Mucosa of gallbladder (tissue), 1 donor: Measurements from ENCODE around the gene OTOS. TPM values are rescaled to one million over a fixed set of nuclear protein-coding genes. Genes with fewer than 3 reads are reported as not detected.
A peak's percentile ranks its signal among the peaks of the same experiment; 100 is the strongest.

Experiments
- DNase-seq: peaks from one replicate; pipeline ENCODE4 v3.0.0-alpha.2; 2020; ENCODE audit warnings: low spot score
- total RNA-seq: library from RNA; stranded (reverse); gene quantifications from one replicate; pipeline ENCODE4 v1.2.1, GENCODE V29; 2021
- donor health status: DM: no; HTN: no; CAD: no.

The OTOS gene
- total RNA-seq, 1 donor from 2014 or later = not detected

DNA sequence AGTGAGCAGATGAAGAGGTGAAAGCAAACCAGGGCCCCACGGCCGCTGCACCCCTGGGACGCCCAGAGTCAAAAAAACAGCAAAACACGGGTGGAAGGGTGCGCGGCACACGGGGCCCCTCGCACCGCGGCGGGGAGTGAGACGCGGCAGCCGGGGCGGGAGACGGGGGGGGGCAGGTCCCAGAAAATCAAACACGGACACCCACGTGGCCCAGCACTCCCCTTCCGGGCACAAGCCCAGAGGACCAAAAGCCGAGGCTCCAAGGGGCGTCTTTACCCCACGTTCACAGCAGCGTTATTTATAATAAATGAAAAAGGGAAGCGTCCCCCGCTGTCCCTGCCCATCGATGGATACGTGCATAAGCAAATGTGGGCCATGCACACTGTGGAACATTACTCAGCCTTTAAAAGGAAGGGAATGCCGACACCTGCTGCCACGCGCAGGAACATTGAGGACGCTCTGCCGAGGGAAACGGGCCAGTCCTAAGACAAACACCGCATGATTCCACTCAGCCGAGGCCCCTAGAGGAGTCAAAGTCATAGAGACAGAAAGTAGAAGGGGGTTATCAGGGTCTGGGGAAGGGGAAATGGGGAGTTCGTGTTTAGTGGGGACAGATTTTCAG is 3.7 kb downstream of the OTOS start:
- no peak for DNase-seq

DNA sequence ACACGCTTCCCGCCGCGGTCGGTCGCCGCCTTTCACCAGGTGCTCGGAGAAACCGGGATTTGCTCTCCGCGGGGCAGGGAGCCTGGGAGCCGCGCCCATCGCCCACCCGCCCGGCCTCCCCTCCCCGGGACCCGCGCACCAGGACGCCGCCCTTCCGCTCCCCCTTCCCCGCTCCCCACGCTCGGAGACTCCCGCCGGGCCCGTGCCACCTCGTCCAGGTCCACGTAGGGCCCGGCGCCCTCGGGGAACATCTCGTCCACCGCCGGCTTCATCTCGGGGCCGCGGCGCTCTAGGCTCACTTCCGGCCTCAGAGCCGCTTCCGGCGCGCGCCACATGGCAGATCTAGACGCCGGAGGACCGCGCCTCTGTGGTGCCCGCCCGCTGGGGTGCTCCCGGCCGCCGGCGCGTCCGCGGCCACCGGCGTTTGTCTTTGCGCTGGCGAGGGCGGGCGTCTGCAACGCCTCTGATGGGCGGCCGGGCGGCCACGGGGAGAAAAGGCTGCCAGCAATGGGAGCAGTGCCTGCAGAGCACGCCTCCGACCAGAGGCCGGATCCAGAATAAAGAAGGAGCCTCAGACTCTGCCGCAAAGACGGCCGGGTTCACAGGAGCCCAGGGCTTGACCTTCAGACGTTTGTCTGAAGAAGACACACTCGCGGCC is 4.3 kb downstream of the OTOS start, which contains the start of gene COPS9:
Gene COPS9, minus strand, starts transcription at position 293 of the 658 bp plus-strand sequence. Its CDS starts 21 bp downstream, at position 272.
- peak; percentile 90 for DNase-seq

DNA sequence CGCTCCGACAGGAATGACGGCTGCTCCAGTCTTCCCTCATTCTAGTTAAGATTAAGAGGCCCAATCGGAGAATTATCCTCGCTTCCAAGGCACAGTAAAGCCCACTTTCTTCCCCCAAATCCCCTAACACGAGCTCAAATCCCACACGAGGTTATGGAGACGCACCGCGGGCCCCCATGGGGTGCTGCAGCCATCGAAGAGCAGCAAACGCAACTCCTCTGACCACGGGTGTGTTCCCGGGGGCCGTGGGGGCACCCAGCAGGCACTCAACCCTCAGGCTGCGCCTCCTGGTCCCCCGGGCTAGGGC is 4.8 kb downstream of the OTOS start:
- DNase-seq = no peak

DNA sequence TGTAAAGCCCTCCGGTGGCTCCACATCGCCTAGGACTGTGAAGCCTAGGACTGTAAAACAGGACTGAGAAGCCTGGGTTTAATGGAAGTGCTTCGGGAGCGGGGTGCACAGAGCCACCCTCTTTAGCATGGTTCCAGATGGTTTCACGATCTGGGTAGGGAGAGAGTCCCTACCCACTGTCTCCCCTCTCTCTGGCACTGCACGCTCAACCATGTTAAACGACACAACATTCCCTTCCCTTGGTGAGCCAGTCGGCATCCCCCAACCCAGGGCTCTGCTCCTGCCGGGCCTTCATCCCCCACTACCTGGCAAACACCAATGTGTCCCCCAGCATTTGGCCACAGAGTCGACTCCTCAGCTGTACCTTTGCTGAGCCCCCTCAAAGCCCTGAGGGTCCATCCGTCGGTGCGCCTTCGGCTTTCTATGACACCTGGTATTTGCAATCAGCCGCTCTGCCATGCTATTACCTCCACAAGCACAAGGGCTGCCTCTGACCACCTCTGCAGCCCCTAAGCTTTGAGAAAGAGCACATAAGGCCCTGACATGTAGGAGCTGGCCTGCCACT is 5.4 kb downstream of the OTOS start:
- DNase-seq = no peak

DNA sequence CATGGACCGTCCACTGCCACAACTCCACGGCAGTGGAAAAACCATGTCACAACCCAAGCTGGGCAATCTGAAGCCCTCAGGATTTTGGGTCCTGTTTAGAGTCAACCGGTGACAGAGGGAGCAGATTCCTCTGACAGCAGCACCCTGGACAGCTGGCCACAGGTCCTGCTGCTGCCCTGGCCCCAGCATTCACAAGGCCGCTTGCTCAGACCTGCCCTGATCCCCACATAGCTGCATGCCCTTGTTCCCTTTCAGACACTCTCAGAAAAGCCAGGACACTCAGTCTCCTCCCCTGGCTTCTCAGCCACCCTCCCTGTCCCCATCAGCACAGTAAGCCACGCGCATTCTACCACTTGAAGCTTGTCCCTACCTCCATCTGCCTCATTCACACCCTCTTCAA is 6.0 kb downstream of the OTOS start:
- DNase-seq = no peak

DNA sequence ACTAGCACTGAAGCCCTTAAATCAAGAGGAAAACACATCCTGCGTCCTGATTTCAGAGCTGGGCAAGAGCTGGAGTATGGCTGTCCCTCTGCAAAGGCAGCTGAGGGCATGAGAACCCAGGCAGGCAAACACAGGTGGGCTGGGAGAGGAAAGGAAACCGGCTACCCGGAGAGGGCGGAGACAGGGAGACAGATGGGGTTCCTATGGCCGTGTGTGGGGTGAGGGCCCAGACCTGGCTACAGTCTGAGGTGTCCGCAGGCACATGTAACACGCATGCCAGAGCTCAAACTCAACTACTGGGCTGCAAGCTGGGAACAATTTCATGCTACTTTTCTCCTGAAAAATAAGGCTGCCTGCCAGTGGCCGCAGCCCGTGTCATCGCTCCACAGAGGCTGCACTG is 7.1 kb downstream of the OTOS start:
- DNase-seq = no peak

DNA sequence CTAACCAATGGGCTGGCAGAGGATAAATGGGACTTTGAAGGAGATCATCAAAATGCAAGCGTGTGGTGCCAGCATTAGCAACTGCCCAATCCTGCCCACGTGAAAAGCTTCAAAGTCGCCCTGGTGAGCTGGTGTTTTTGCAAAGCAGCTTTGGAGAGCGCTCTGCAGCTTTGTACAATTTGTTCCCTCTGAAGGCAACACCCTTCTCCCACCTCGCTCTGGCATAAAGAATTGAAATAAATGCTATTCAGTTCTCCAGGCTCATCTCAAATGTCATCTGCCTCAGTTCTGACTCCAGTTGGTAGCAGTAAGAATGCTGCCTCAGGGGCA is 7.8 kb downstream of the OTOS start:
- DNase-seq = no peak

DNA sequence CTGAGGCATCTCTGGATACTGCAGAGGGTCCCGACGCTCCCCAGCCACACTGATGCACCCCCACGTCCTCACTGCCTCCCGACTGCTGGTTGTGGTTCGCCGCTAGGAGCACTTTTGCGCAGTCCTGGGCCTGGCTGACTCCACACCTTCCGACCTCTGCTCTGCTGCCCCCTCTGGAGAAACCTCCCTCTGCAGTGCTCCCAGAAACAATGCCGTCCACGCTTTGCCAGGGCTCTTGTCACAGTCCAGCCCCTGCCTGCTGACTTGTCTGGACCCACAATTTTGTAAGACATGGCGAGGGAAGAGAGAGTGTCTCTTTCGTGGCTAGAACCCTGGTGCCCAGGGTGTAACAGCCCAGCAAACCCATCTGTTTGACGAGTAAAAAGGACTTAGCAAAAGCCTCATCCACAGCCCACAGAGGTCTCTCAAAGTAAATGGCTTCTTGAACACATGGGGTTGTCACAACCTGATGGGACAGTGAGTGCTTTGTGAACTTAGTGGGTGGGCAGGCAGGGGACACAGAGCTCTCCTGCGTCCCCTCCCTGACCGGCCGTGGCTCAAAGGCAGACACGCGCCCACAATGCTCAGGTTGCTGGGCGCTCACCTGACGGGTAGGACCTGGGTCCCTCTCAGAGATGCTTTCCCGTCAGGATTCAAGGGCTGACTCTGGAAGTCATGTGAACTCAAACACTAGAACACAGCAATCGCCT is 8.4 kb downstream of the OTOS start:
- DNase-seq = no peak

DNA sequence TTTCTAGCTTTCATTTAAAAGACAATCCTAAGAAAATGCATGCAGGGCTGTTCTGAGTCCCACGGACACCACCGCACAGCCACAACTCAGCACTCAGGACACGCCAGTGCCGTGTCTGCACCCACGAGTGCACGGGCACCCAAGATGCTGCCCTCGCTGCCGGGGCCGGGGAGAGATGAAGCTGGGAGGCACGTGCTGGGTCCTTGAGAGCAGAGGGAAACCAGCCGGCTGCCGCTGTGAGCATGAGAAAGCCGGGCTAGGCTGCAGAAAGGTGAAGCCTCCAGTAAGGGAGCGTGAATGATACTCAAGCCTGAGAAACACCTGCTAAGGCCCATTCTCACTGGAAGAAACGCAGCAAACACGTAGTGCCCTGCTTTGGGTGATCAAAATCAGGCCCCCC is 9.2 kb downstream of the OTOS start:
- no peak for DNase-seq

DNA sequence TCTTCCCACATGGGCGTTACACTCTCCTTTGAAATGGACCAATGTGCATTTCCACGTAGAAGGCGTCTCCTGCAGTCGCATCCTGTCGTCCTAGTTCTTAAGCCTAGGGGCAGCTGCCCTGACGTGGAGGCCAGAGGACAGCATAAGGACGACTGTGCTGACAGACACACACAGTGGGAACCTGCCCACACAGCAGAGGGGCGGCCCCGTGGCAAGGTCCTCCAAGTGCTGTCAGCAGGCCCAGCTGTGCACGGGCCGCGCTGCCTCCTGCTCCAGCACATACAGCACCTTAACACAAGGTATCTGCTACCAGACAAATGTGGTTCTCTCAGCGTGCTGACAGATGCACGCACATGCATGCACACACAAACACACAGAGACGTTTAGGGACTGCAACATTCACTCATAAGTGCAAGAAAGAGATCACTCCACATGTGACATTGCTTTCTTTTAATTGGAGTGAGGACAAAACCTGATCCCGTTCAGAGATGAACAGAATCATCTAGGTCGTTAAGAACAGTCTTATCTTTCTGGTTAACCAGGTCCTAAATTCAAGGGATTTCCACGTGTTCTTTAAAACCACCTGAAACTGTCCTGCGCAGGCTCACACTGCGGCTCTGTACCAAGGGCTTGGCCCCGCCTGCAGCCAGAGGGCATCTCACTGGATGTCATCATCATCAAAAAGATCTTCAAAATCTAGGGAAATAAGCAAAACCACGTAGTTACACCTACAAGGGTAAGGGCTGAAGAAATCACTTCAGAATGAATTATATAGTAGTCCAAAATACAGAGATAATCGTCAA is 9.9 kb downstream of the OTOS start:
- DNase-seq = no peak

DNA sequence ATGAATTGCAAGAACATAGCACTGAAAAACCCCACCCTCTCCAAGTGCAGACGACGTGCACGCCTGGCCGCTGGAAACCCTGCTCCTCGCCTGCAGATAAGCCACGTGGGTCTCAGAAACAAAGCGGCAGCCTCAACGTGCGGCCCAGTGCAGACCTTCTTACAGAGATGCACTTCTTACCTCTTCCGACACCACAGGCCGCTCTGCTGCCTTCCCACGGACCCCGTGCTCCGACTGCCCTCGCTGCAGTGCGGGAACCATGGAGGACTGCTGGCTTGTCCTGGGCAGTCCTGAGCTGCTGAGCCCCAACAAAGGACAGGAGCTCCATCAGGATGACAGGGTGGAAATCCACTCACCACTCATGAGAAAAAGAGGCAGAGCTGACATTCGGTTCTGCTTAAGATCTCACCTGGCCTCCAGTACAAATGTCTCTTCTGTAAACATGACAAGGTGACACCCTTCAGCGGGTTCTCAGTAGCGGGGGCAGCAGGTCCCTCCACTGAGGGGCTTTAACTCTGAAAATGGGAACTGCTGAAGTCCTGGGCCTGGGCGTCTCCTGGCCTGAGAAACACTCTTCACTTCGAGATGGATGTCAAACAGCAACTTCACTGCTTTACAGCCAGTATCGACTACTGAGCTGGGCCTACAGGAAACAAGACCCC is 10.6 kb downstream of the OTOS start:
- DNase-seq = no peak

DNA sequence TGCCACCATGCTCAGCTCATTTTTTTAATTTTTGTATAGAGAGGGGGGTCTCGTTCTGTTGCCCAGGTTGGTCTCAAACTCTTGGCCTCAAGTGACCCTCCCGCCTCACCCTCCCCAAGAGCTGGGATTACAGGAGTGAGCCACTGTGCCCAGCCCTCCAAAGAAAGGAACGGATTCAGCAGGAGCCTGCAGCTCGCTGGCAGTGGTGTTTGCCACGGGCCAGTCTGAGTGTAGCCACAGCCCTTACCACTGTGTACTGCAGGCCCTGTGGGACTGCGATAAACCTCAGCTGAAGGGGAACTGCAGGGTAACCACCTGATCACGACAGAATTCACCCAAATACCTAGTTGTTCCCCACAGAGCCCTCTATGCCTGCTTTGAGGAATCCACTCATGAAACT is 11.1 kb downstream of the OTOS start:
- DNase-seq = no peak

DNA sequence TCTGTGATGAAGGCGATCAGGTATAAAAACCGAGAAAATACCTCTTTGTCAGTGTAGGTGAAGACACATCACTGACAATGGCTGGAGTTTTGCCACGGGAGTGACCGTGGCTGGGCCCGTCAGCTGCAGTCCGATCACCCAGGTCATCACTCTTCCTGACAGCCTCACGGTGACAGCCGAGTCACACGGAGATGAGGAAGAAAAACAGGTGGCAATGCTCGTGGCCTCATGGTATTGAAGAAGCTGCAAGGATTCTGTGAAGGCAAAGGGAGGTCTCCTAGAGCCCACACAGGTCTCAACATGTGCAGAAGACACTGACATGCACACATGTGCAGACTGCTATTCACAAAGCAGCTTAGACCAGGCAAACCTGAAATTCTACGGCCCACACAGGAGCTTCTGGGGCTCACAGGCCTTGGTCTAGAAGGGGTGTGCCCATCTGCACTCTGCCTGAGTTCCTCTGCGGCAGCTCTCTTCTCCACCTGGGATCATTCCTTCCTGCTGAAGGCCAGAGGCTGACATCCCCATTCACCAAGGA is 11.8 kb downstream of the OTOS start:
- no peak for DNase-seq

DNA sequence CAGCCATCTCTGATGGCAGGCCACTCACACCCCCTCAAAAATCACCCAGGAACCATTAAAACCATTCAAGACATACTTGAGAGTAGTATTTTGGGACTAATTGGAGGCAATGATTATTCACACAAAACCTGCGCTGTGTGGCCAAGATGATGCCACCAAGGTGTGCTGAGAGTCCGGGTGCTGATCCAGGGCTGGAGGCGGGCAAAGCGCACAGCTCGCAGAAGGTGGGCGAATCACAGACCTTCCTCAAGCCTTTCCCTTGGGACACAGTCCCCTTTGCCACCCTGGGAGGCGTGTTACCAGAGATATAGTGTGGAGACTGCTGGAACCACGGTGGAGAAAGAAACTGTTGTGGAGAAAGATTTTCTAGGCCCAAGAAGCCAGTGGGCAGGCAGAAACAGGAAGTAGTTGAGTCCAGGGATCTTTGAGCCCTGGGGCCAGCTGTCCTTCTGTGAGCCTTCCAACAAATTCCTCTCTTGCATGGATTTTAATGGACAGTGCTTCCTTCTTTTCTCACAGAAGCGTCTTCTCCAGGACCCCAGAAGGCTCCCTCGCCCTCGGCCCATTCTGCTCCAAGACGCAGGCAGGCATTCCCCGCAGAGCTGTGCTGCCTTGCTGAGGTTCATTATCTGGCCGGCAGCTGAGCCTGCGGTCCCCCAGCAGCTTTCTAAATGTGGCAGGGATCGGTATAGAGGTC is 12.4 kb downstream of the OTOS start:
- no peak for DNase-seq

DNA sequence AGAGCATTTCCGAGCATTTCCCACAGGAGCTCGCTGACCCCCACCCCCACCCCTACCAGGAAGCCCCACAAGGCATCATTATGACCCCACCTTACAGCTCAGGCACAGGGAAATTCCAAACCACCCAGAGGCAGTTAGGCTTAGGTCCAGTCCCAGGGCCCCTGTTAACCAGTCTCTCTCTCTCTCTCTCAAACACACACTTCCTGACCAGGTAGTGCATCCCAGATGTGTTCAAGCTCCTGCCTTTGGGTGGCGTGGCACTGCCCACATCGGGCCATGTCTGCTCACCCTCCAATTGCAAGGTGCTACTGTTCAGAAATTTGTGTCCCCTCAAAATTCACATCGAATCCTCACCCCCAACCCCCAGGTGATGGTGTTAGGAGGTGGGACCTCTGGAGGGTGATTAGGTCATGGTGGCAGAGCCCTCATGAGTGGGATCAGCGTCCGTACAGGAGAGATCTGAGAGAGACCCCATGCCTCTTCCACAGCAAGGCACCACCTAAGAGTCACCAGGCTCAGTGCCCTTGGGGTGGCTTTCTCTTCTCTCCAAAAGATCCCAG is 13.2 kb downstream of the OTOS start:
- no peak for DNase-seq

DNA sequence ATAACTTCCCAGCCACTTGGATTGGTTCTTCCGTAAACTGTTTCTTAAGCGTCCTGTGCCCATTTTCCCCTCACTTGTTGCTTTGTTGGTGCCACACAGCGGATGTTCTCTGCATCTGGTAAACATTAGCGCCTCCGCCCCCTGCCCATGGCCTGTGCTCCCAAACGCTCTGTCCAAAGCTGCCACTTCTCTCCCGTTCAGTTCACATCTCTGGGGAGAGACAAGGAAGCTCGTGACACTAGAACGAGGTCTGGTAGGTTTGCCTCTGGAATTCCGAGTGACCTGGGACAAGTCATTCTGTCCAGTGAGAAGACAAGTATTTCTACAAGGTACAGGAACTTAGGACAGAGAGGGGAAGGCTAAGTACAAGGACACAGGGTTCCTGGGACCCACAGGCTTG is 13.7 kb downstream of the OTOS start:
- DNase-seq = no peak

DNA sequence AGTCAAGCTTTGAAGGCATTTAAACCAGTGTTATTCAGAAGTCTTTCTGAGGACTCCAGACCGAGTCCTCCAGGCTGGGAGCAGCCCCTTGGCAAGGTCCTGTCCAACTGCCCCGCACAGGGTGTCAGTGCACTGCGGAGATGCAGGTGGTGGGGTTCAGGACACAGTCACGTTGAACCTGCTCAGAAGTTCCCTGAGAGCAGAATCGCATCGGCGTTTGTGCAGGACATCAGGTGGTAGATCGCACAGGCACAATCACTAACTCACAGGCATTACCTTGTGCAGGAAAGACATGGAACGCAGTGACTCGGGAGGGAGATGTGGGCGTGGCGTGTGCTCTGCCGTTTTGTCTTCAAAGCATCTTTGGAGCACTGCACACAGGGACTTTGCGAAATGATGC is 14.7 kb downstream of the OTOS start:
- DNase-seq = no peak

DNA sequence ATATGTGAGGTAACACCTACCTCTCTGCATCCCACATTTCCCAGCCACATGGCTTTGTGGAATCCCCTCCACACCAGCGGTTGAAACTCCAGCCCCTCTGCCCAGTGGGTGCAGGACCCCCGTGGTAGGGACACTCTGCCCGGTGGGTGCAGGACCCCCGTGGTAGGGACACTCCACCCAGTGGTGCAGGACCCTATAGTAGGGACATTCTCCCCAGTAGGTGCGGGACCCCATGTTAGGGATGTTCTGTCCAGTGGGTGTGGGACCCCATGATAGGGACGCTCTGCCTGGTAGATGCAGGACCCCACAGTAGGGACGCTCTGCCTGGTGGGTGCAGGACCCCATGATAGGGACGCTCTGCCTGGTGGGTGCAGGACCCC is 15.8 kb downstream of the OTOS start:
- no peak for DNase-seq

DNA sequence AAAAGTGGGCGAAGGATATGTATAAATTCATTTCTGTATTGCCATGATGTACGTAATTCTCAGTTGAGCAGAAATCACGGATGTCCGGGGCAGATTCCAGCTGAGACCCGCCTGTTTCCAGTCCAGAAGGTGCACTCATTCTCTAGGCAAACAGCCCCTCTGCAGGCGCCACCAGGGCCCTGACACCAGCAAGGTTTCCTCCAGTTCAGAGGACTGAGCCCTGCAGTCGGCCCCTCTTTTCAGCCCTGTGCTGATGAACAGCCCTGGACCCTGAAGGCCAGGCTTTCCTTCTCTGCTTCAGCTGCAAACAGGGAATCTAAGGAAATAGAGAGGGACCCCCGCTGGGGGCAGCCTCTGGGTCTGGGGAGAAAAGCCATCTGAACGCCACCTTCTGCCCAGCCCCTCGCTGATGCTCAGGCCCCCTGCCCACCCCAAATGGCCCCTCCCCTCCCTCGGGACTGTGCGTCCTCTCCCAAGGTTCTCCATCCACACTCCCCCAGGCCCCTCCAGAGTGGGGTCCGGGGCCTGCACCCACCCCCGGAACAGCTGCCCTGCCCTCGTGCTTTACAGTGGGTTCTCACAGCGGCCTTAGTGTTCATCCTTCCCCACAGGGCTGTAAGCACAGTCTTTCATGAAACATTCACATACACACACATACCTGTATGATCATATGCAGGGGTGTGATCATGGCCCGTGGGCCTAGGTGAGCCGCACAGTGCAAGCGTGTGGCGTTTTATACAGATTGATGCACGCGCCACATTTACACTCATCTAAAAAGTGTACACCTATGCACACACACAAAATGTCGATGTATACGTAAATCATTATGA is 16.4 kb downstream of the OTOS start:
- DNase-seq = no peak

DNA sequence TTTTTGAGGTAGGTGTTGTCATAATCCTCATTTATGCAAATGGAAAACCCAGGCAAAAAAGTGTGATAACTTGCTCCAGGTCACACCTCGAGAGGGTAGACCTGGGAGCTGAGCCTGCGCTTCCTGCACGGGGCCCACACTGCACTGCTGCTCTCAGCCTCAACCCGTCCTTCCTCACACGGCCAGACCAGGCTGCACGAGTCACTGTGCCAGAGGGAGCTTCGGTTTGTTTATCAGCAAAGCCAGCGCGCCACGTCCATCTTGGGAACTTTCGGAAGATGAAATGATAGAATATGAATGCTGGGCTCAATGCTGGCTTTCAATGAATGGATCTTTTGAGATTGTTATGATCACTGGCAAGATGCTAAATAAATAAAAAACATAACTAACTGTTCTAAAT is 18.8 kb downstream of the OTOS start:
- no peak for DNase-seq
